Effector memory CD8-positive, alpha-beta T cell (primary cell): ENCODE measurements around the gene FAM47E.

Source experiments
- ATAC-seq: fragments of 150-1000 bp; cut with Tn5 transposase; replicated peaks from 2 replicates; pipeline ENCODE4 v1.10.0; 2021; ENCODE audit warnings: mild to moderate bottlenecking, moderate library complexity
- DNase-seq, 3 experiments: peaks; one replicate each; pipeline ENCODE4 v3.0.0; 2021
- H3K27ac Mint-ChIP-seq, 2 donors: one replicate each; pipeline ENCODE4 v1.8.0; 2022; ENCODE audit warnings: mild to moderate bottlenecking in 2 of 2, mixed read lengths in 2 of 2, moderate library complexity in 2 of 2
- H3K27me3 Mint-ChIP-seq, 2 donors: one replicate each; pipeline ENCODE4 v1.8.0; 2022; ENCODE audit warnings: mixed read lengths in 2 of 2
- H3K36me3 Mint-ChIP-seq: one replicate; pipeline ENCODE4 v1.8.0; 2022; ENCODE audit warnings: mild to moderate bottlenecking, moderate library complexity, mixed read lengths; ENCODE audit not compliant: insufficient read depth
- H3K4me1 Mint-ChIP-seq, 2 donors: one replicate each; pipeline ENCODE4 v1.8.0; 2022; ENCODE audit warnings: low read depth in 2 of 2, mixed read lengths in 2 of 2
- H3K4me3 Mint-ChIP-seq, 2 donors: one replicate each; pipeline ENCODE4 v1.8.0; 2022; ENCODE audit warnings: mild to moderate bottlenecking in 2 of 2, mixed read lengths in 2 of 2, moderate library complexity in 2 of 2
- H3K9me3 Mint-ChIP-seq, 2 donors: one replicate each; pipeline ENCODE4 v1.8.0; 2022; ENCODE audit warnings: mixed read lengths in 2 of 2

Gene FAM47E

GRCh38 chr4:76316131-76316530 is 64.6 kb downstream of the FAM47E start:
- H3K27ac Mint-ChIP-seq = no peak overlapping the region
- peaks cover 0 to 25% of the 10 kb centered on the region in 2 donors for H3K9me3 Mint-ChIP-seq
- H3K27me3 Mint-ChIP-seq = peaks cover 0 to 47% of the 10 kb centered on the region in 2 donors
- H3K4me3 Mint-ChIP-seq = no peak overlapping the region
- DNase-seq (no peak), ATAC-seq (no peak)
- H3K4me1 Mint-ChIP-seq = no peaks in the 10 kb centered on the region
- H3K36me3 Mint-ChIP-seq = no peaks in the 10 kb centered on the region

GRCh38 chr4:76322236-76322635 is 70.7 kb downstream of the FAM47E start:
- H3K36me3 Mint-ChIP-seq = no peaks in the 10 kb centered on the region
- H3K4me1 Mint-ChIP-seq = no peaks in the 10 kb centered on the region
- no peak overlapping the region for H3K27ac Mint-ChIP-seq
- H3K4me3 Mint-ChIP-seq = no peak overlapping the region
- H3K27me3 Mint-ChIP-seq = peaks cover 0 to 15% of the 10 kb centered on the region in 2 donors
- peaks cover 1 to 17% of the 10 kb centered on the region in 2 donors for H3K9me3 Mint-ChIP-seq
- ATAC-seq = no peak
- DNase-seq = no peak

DNA sequence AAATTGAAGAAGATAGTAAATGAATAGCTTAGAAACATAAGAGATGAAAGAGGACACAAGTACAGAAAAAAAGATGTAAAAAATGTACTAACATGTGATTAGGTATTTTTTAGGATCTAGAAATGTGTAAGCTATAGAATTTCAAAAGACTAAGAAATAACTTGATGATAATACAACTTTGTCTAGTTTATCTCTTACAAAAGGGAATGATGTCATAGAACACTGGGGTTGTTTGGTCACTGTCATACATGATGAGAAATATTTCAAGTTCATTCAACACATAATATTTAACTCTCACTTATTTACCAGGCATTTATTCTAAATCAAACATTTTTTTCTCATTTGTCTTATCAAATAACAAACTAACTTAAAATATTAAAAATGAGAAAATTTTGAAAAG is 73.6 kb downstream of the FAM47E start:
- Mint-ChIP-seq H3K9me3 (peaks cover 3 to 7% of the 10 kb centered on the region in 2 donors), H3K27ac (no peak overlapping the region), H3K4me3 (no peak overlapping the region), H3K27me3 (peaks cover 11 to 16% of the 10 kb centered on the region in 2 donors), H3K36me3 (no peaks in the 10 kb centered on the region), H3K4me1 (no peaks in the 10 kb centered on the region)
- ATAC-seq = no peak
- no peak for DNase-seq

GRCh38 chr4:76326515-76326914 is 75.0 kb downstream of the FAM47E start:
- Mint-ChIP-seq H3K27ac (no peak overlapping the region), H3K4me3 (no peak overlapping the region), H3K9me3 (peaks cover 3 to 7% of the 10 kb centered on the region in 2 donors), H3K4me1 (no peaks in the 10 kb centered on the region), H3K27me3 (peaks cover 11 to 16% of the 10 kb centered on the region in 2 donors), H3K36me3 (no peaks in the 10 kb centered on the region)
- ATAC-seq = no peak
- no peak for DNase-seq
